Subcutaneous abdominal adipose tissue (tissue), 5 donors: ENCODE results near the gene TRIM6.
"Not testable (repeated sequence)": the region's sequence is repeated elsewhere in the genome, so short reads cannot be mapped to it uniquely, and the experiment has no call there.

Source experiments
- H3K27ac ChIP-seq: one replicate; pipeline ENCODE4 v1.7.0; 2013; ENCODE audit warnings: low read depth, mild to moderate bottlenecking, inconsistent platforms, low read length, moderate library complexity
- H3K27me3 ChIP-seq, 5 donors: one replicate each; pipeline ENCODE4 v1.7.0; 2013; ENCODE audit warnings: low read length in 5 of 5, inconsistent platforms in 1 of 5; ENCODE audit not compliant: control insufficient read depth in 5 of 5, insufficient read depth in 4 of 5
- H3K36me3 ChIP-seq, 5 donors: one replicate each; pipeline ENCODE4 v1.7.0; 2013; ENCODE audit warnings: low read length in 5 of 5; ENCODE audit not compliant: control insufficient read depth in 5 of 5, insufficient read depth in 5 of 5
- H3K4me1 ChIP-seq, 5 donors: one replicate each; pipeline ENCODE4 v1.7.0; 2013; ENCODE audit warnings: low read length in 5 of 5, mild to moderate bottlenecking in 3 of 5, moderate library complexity in 1 of 5; ENCODE audit not compliant: control insufficient read depth in 5 of 5, insufficient read depth in 5 of 5
- H3K4me3 ChIP-seq, 5 donors: one replicate each; pipeline ENCODE4 v1.7.0; 2013; ENCODE audit warnings: low read length in 5 of 5, low read depth in 1 of 5
- H3K9ac ChIP-seq, 5 donors: one replicate each; pipeline ENCODE4 v1.7.0; 2013; ENCODE audit warnings: low read length in 5 of 5, mild to moderate bottlenecking in 4 of 5, moderate library complexity in 3 of 5
- H3K9me3 ChIP-seq, 5 donors: one replicate each; pipeline ENCODE4 v1.7.0; 2013; ENCODE audit warnings: low read length in 5 of 5; ENCODE audit not compliant: control insufficient read depth in 5 of 5
- donor health status: healthy.
- donor health status: healthy.
- donor health status: healthy.
- donor health status: healthy.
- donor health status: healthy.

TRIM6 gene

GRCh38 chr11:5575152-5575551 lies 21.3 kb upstream of the TRIM6 start:
- H3K27me3 ChIP-seq = no peaks in the 10 kb centered on the region
- no peak overlapping the region for H3K27ac ChIP-seq
- no peaks in the 10 kb centered on the region for H3K9me3 ChIP-seq
- no peak overlapping the region for H3K9ac ChIP-seq
- no peaks in the 10 kb centered on the region for H3K36me3 ChIP-seq
- no peaks in the 10 kb centered on the region for H3K4me1 ChIP-seq
- no peak overlapping the region for H3K4me3 ChIP-seq

- Histone ChIP-seq H3K9ac (no peak overlapping the region), H3K36me3 (no peaks in the 10 kb centered on the region), H3K9me3 (no peaks in the 10 kb centered on the region), H3K27ac (no peak overlapping the region), H3K4me1 (no peaks in the 10 kb centered on the region), H3K27me3 (no peaks in the 10 kb centered on the region), H3K4me3 (no peak overlapping the region)
Measured at GRCh38 chr11:5577101-5577500, 19.3 kb upstream of the TRIM6 start.

- no peak within 1 kb of the TSS for H3K27ac ChIP-seq
- no peak within 1 kb of the TSS for H3K4me3 ChIP-seq
- peaks cover 0 to 2% (median 0%) of the 10 kb centered on the region in 5 donors for H3K9me3 ChIP-seq
- no peak within 1 kb of the TSS for H3K9ac ChIP-seq
- H3K36me3 ChIP-seq = no peaks in the 10 kb centered on the region
- no peaks in the 10 kb centered on the region for H3K27me3 ChIP-seq
- H3K4me1 ChIP-seq = no peaks in the 10 kb centered on the region
Measured at GRCh38 chr11:5580577-5580976, 15.9 kb upstream of the TRIM6 start, which contains the start of gene OR52B6. Gene OR52B6, plus strand, starts transcription at chr11:5580877. Its CDS starts 0 bp downstream, at chr11:5580877.

GRCh38 chr11:5581014-5581413 lies 15.4 kb upstream of the TRIM6 start:
- no peaks in the 10 kb centered on the region for H3K27me3 ChIP-seq
- no peaks in the 10 kb centered on the region for H3K4me1 ChIP-seq
- H3K9me3 ChIP-seq = peaks cover 0 to 2% (median 0%) of the 10 kb centered on the region in 5 donors
- no peak overlapping the region for H3K27ac ChIP-seq
- no peak overlapping the region for H3K4me3 ChIP-seq
- no peaks in the 10 kb centered on the region for H3K36me3 ChIP-seq
- H3K9ac ChIP-seq = no peak overlapping the region

GRCh38 chr11:5584458-5584857 lies 12.0 kb upstream of the TRIM6 start:
- not testable (repeated sequence) for H3K27ac ChIP-seq, H3K9me3 ChIP-seq, H3K27me3 ChIP-seq, H3K36me3 ChIP-seq, H3K4me3 ChIP-seq, H3K9ac ChIP-seq, H3K4me1 ChIP-seq

- H3K9me3 ChIP-seq, H3K27me3 ChIP-seq, H3K4me3 ChIP-seq, H3K36me3 ChIP-seq, H3K9ac ChIP-seq, H3K4me1 ChIP-seq, H3K27ac ChIP-seq: not testable (repeated sequence)
Measured at GRCh38 chr11:5589906-5590305, 6.5 kb upstream of the TRIM6 start.

GRCh38 chr11:5591613-5592012 lies 4.8 kb upstream of the TRIM6 start:
- H3K9me3 ChIP-seq = no peaks in the 10 kb centered on the region
- no peaks in the 10 kb centered on the region for H3K27me3 ChIP-seq
- peaks cover 0 to 17% (median 12%) of the 10 kb centered on the region in 5 donors for H3K4me1 ChIP-seq
- no peaks in the 10 kb centered on the region for H3K36me3 ChIP-seq
- no peak overlapping the region for H3K4me3 ChIP-seq
- no peak overlapping the region for H3K9ac ChIP-seq
- no peak overlapping the region for H3K27ac ChIP-seq

- H3K4me1 ChIP-seq = peaks cover 0 to 27% (median 19%) of the 10 kb centered on the region in 5 donors
- H3K27me3 ChIP-seq = no peaks in the 10 kb centered on the region
- H3K27ac ChIP-seq = no peak overlapping the region
- H3K4me3 ChIP-seq = no peak overlapping the region
- no peak overlapping the region for H3K9ac ChIP-seq
- no peaks in the 10 kb centered on the region for H3K9me3 ChIP-seq
- no peaks in the 10 kb centered on the region for H3K36me3 ChIP-seq
Measured at GRCh38 chr11:5592615-5593014, 3.8 kb upstream of the TRIM6 start.

- no peaks in the 10 kb centered on the region for H3K36me3 ChIP-seq
- no peaks in the 10 kb centered on the region for H3K27me3 ChIP-seq
- no peaks in the 10 kb centered on the region for H3K9me3 ChIP-seq
- H3K9ac ChIP-seq = no peak overlapping the region
- H3K4me1 ChIP-seq = peaks cover 0 to 33% (median 25%) of the 10 kb centered on the region in 5 donors
- H3K4me3 ChIP-seq = no peak overlapping the region
- H3K27ac ChIP-seq = no peak overlapping the region
Measured at GRCh38 chr11:5593146-5593545, 3.3 kb upstream of the TRIM6 start.

GRCh38 chr11:5597953-5598352 lies 1.5 kb downstream of the TRIM6 start:
- Histone ChIP-seq H3K27me3 (no peaks in the 10 kb centered on the region), H3K4me3 (peak overlapping the region in 1 of 5 donors; percentile 50), H3K36me3 (no peaks in the 10 kb centered on the region), H3K9me3 (no peaks in the 10 kb centered on the region), H3K27ac (no peak overlapping the region), H3K9ac (no peak overlapping the region), H3K4me1 (peaks cover 0 to 41% (median 35%) of the 10 kb centered on the region in 5 donors)

GRCh38 chr11:5600374-5600851 lies 4.0 kb downstream of the TRIM6 start:
- Histone ChIP-seq H3K9ac (peak overlapping the region in 3 of 5 donors; percentile 8 to 28 (median 23)), H3K9me3 (no peaks in the 10 kb centered on the region), H3K4me1 (peaks cover 0 to 43% (median 31%) of the 10 kb centered on the region in 5 donors), H3K4me3 (no peak overlapping the region), H3K36me3 (peaks cover 0 to 10% (median 10%) of the 10 kb centered on the region in 5 donors), H3K27ac (peak overlapping the region; percentile 73), H3K27me3 (no peaks in the 10 kb centered on the region)
